T-helper 1 cell treated with Interleukin-12 subunit alpha and Interleukin-12 subunit beta and Interleukin-4 antibody, amounts not matched to agents 30 ng/mL and 1 ng/mL, for 36 hours (primary cell): ENCODE data around the gene MED10. TPM values are rescaled to one million over a fixed set of nuclear protein-coding genes. Genes with fewer than 3 reads are reported as not detected.

Experiments
- intact Hi-C: fragments of 100-400 bp; cut with micrococcal nuclease; formaldehyde crosslinking; loops from one replicate; pipeline ENCODE4 v1.15.1; 2024
- total RNA-seq: library from RNA; stranded (reverse); gene quantifications from 2 replicates; pipeline ENCODE4 v1.2.3, GENCODE V29; 2022

MED10 gene
- total RNA-seq, 1 donor from 2014 or later, result 50.0 TPM

- intact Hi-C loops, result no loop called here
Observed at GRCh38 chr5:6353602-6354302, 24.6 kb downstream of the MED10 start.

DNA sequence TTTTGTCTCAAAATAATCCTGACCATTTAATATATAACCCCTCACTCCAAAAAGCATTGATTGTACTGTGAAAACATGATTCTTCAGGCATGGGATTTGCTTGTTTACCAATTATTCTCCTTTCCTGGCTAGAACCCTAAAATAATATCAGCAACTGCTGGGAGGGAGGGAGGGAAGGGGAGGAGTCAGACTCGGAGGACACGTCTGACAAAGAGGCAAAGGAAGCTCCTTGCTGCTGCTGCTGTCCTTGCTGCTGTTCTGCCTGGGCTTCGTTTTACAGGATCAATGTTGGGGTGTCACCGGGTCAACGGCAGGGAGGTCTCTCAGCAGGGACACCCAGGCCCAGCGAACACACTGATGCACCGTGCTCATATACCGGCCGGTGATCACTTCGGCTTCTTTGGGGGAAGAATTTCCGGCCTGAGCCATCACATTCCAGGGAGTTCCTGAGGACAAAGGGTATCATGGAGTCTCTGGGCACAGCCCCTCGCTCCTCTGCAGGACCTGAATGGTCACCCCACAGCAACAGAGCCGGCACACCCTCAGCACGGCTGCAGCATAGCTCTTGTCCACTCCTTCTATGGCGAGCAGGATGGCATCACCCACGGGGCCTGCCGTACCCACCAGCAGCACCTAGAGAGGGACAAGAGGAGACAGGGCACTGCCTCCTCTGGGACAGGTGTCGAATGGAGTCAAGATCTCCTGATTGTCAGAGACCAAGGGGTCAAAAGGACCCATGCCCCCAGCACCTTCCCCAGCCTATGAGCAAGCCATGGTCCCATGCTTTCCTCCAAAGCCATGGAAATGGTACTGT lies 27.9 kb downstream of the MED10 start:
- intact Hi-C loops, result no loop called here

DNA sequence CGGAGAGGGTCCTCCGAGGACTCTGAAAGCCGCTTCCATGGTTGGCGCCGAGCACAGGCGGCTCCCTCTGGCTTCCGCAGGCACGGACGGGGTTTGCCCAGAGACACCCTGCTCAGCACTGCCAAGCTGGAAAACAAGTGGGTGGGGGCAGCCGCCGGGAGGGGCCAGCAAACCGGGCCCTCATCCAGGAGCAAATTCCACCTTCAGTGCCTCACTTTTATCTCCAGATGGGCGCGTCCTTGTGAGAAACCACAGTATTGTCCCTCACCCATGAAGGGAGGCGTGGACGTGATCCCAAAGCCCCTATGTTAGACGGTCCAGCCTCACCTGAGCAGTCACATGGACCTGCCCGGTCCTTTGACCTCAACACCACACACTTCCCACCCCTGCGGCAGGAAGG lies 29.0 kb downstream of the MED10 start:
- intact Hi-C loops, result no loop called here

DNA sequence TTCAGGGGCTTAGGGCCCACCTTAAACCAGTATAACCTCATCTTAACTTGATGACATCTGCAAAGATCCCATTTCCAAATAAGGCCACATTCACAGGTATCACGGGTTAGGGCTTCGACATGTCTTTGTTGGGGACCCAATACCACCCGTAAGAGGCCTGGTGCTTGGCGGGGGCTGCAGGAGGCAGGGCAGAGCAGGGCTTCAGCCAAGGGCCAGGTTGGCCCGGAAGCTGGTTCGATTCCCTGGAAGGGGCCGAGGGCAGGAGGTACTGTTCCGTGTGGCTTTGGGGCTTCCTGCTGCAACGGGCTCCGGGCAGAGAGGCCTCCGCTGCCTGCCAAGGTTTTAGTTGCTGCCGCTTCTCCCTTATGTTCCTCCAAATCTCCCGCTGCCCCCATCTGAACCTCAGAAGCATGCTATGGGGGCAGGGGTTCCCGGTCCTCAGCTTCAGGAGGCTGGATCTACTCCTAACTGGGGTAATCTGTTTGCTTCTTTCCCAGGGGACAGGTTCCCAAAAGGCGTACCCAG lies 29.8 kb downstream of the MED10 start:
- intact Hi-C loops, result no loop called here

DNA sequence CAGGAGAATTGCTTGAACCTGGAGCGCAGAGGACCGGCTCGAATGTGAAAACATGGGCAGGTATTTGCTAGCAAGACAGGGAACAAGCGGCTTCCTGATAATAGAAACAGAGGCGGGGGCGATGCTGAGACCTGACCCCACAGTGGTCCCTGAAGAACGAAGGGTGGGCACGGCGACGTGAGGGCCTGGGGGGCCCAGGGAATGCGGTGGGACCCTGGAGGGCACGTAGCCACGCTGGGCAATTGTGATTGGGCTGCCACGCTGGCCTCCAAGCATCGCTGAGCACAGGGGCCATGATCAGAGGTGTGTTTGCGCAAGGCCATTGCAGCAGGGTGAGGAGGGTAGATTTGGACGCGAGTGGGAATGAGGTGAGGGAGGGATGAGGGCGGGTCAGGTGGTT lies 30.7 kb downstream of the MED10 start:
- intact Hi-C loops, result no loop called here

DNA sequence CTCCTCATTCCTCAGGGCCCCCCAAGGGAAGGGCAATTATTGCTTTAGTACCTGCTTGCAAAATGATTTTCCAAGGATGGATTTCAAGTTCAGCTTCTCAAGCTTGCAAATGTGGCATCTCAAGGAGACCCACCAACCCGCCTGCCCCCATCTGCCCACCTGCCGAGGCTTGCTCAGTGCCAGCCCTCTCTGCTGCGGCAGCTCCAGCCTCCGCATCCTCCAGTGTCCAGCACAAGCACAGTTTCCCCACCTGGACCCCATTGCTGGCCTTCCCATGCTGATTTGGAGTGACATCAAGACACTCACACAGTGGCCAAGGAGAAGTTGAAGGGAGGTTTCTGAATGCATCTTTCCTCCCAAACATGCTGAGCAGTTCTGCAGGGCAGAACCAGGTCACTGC lies 31.2 kb downstream of the MED10 start:
- intact Hi-C loops, result no loop called here

DNA sequence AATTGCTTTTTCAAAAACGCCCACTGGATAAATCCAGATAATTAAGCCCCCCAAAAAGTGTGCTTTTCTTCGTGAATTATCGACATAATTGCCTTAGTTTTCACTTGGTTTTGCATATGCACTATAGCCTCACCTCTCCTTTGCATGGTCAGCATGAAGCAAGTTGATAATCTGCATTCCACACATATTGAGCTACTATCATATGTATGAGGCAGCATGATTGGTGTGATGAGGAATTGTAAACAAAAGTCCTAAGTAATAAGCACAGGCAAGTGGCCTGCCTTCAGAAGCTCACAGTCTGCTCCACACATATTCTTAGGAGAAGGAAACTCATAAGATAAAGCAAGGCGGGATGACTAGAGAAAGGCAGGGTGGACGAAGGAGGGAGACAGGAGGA lies 33.8 kb downstream of the MED10 start:
- intact Hi-C loops, result no loop called here

GRCh38 chr5:6343951-6344592 lies 34.3 kb downstream of the MED10 start:
- intact Hi-C loops, result no loop called here

DNA sequence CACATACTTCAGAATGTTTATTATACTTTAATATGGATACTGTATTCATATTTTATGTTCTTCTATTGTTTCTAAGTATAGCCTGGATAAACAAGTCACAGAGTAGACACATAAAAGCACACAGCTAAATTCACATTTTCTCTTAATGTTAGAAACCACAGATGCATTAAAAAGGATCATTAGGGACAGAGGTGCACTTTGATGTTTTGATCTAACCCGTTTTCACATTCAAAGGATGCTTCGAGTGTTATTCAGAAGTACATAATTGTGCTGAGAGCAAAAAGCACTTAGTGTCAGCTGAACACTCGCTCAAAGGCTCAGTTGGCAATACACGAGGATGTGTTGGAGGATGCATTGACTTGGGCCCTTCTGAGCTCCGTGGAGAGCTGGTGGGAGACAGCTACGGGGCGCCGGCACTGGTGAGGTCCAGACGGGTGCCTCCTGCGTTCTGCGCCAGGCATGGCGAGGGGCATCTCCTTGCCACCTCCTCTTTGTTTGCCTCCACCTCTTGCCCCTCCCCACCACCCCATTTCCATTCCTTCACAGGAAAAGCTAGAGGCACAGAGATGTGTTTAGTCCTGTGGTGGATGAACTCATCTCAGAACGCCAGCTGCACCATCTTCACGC lies 35.5 kb downstream of the MED10 start:
- intact Hi-C loops, result no loop called here

- intact Hi-C loops, result no loop called here
Observed at GRCh38 chr5:6340100-6340499, 38.2 kb downstream of the MED10 start.

DNA sequence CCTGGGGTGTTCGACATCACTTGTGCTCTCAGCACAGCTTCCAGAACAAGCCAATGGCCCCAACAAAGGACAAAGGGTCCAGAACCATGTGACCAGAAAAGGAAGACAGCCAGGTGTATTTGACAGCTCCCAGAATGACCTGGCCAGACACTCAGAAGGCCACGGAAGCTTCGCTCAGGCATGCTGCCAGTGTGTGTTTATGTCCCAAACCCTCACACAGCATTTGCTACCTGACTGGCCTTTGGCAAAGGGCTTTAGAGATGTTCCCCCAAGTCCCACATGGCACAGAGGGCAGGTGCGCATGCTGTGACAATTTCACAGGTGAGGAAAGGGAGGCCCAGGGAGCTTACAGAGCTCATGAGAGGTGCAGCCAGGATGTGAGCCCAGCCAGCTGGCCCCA lies 39.5 kb downstream of the MED10 start:
- intact Hi-C loops, result no loop called here

- intact Hi-C loops, result no loop called here
Observed at GRCh38 chr5:6338135-6338534, 40.2 kb downstream of the MED10 start.

GRCh38 chr5:6333182-6333905 lies 45.0 kb downstream of the MED10 start:
- intact Hi-C loops, result no loop called here

DNA sequence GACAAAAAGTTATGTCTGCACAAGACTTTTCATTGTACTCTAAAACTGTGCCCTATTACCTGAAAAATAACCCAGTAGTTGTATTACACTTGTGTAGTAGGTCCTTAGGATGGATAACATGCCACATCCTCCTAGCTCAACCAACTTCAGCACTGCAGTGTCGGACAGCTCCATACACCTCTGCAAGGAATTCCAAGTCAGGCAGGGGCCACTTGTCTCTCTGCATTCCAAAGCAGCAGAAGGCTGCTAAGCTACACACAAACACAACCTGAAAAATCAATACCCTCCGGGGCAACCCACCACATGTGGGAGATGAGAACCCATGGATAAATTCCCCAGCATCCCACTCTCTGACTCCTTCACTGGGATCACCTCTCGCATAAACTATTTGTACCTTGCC lies 50.2 kb downstream of the MED10 start:
- intact Hi-C loops, result no loop called here

GRCh38 chr5:6326776-6327175 lies 51.6 kb downstream of the MED10 start:
- intact Hi-C loops, result no loop called here

DNA sequence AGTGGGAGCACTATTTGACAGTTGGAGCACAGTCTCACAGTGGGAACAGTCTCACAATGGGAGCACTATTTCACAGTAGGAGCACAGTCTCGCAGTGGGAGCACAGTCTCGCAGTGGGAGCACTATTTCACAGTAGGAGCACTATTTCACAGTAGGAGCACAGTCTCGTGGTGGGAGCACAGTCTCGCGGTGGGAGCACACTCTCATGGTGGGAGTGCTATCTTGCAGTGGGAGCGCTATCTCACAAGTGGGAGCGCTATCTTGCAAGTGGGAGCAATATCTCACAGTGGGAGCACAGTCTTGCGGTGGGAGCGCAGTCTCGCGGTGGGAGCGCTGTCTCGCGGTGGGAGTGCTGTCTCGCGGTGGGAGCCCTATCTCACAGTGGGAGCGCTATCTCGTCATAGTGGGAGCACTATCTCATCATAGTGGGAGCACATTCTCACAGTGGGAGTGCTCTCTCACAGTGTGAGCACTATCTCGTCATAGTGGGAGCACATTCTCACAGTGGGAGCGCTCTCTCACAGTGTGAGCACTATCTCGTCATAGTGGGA lies 56.1 kb downstream of the MED10 start:
- intact Hi-C loops, result no loop called here

Other genes with a start within 250 kb of the MED10 start
- 0.39 and 0.41 TPM in 2 replicates for gene UBE2QL1, start 70.3 kb upstream of the MED10 start, total RNA-seq